IMR-90 (cell line): Measurements from ENCODE around the gene KIF16B. TPM values are rescaled to one million over a fixed set of nuclear protein-coding genes. Genes with fewer than 3 reads are reported as not detected.

Source experiments
- ATAC-seq: fragments of 200-7000 bp; cut with Tn5 transposase; 2 replicates; pipeline ENCODE4 v1.9.1; 2020; ENCODE audit warnings: low read depth, mild to moderate bottlenecking, moderate library complexity
- Bru-seq: library from RNA; stranded (reverse); fragments of 400-500 nt; gene quantifications from one replicate; lab custom pipeline; 2021; lab: Mats Ljungman, UMichigan
- BruChase-seq, 2 experiments: library from RNA; stranded (reverse); fragments of 400-500 nt; gene quantifications; one replicate each; lab custom pipeline; 2021; lab: Mats Ljungman, UMichigan
- BruUV-seq: library from RNA; stranded (reverse); fragments of 400-500 nt; replicated peaks from 2 replicates; lab custom pipeline; 2021; lab: Mats Ljungman, UMichigan
- CTCF ChIA-PET: fragments of 300-600 bp; formaldehyde crosslinking; extraction: SDS; loops from one replicate; lab custom pipeline; 2021; ENCODE audit warnings: antibody characterized with exemption; lab: Yijun Ruan, JAX
- POLR2A ChIA-PET: fragments of 300-600 bp; sonication (Branson Sonifier 250); formaldehyde crosslinking; loops from one replicate; lab custom pipeline; 2022; ENCODE audit warnings: antibody characterized with exemption; ENCODE audit not compliant: unreplicated experiment; lab: Charles Lee
- DNase-seq: peaks from one replicate; pipeline ENCODE4 v3.0.0; 2013
- H2AFZ ChIP-seq: replicated peaks from 2 replicates; pipeline ENCODE3; 2013; ENCODE audit warnings: low read length, mild to moderate bottlenecking; ENCODE audit not compliant: poor library complexity
- H2AK5ac ChIP-seq: 2 replicates; pipeline ENCODE4 v1.6.1; 2013; ENCODE audit warnings: low read depth, low read length, inconsistent platforms
- H2AK9ac ChIP-seq: replicated peaks from 2 replicates; pipeline ENCODE3; 2013; ENCODE audit warnings: mild to moderate bottlenecking, low read depth, low read length, moderate library complexity; ENCODE audit not compliant: poor library complexity
- H2BK120ac ChIP-seq: 2 replicates; pipeline ENCODE4 v1.6.1; 2013; ENCODE audit warnings: low read depth, low read length, inconsistent platforms
- H2BK15ac ChIP-seq: 3 replicates; pipeline ENCODE4 v1.6.1; 2013; ENCODE audit warnings: low read depth, low read length, inconsistent platforms
- H2BK20ac ChIP-seq: 2 replicates; pipeline ENCODE4 v1.6.1; 2013; ENCODE audit warnings: low read depth, mild to moderate bottlenecking, inconsistent platforms, low read length, moderate library complexity
- H2BK5ac ChIP-seq: 2 replicates; pipeline ENCODE4 v1.6.1; 2013; ENCODE audit warnings: mild to moderate bottlenecking, low read depth, low read length, inconsistent platforms; ENCODE audit not compliant: poor library complexity, severe bottlenecking
- H3K14ac ChIP-seq: replicated peaks from 2 replicates; pipeline ENCODE4 v1.6.1; 2013; ENCODE audit warnings: low read depth, low read length, inconsistent platforms
- H3K18ac ChIP-seq: 2 replicates; pipeline ENCODE4 v1.6.1; 2013; ENCODE audit warnings: low read depth, low read length, control low read depth
- H3K23ac ChIP-seq: 2 replicates; pipeline ENCODE4 v1.6.1; 2013; ENCODE audit warnings: low read depth, low read length, inconsistent platforms
- H3K27ac ChIP-seq: 2 replicates; pipeline ENCODE4 v1.5.1; 2013; ENCODE audit warnings: mild to moderate bottlenecking, control low read depth, low read length; ENCODE audit not compliant: insufficient read depth
- H3K27me3 ChIP-seq: 2 replicates; pipeline ENCODE4 v1.6.1; 2013; ENCODE audit warnings: low read length; ENCODE audit not compliant: control insufficient read depth, insufficient read depth
- H3K36me3 ChIP-seq: 2 replicates; pipeline ENCODE4 v1.6.1; 2013; ENCODE audit warnings: low read length, mixed read lengths; ENCODE audit not compliant: control insufficient read depth, insufficient read depth
- H3K4ac ChIP-seq: 2 replicates; pipeline ENCODE4 v1.6.1; 2013; ENCODE audit warnings: low read depth, low read length, inconsistent platforms
- H3K4me1 ChIP-seq: 2 replicates; pipeline ENCODE4 v1.6.1; 2013; ENCODE audit warnings: low read length, mixed read lengths; ENCODE audit not compliant: control insufficient read depth, insufficient read depth
- H3K4me2 ChIP-seq: 2 replicates; pipeline ENCODE4 v1.6.1; 2013; ENCODE audit warnings: low read depth, mild to moderate bottlenecking, control low read depth, low read length, moderate library complexity
- H3K4me3 ChIP-seq: 2 replicates; pipeline ENCODE4 v1.5.1; 2013; ENCODE audit warnings: low read depth, mild to moderate bottlenecking, control low read depth, low read length, moderate library complexity; ENCODE audit not compliant: insufficient read depth
- H3K56ac ChIP-seq: 2 replicates; pipeline ENCODE4 v1.6.1; 2013; ENCODE audit warnings: low read length, inconsistent platforms; ENCODE audit not compliant: insufficient read depth; ENCODE audit errors: extremely low read depth
- H3K79me1 ChIP-seq, 2 experiments: 2 replicates each; pipeline ENCODE4 v1.6.1; 2013; ENCODE audit warnings: low read length in 2 of 2, inconsistent platforms in 1 of 2, low read depth in 1 of 2
- H3K9ac ChIP-seq: 2 replicates; pipeline ENCODE4 v1.6.1; 2013; ENCODE audit warnings: low read depth, low read length, control low read depth
- H3K9me1 ChIP-seq: 2 replicates; pipeline ENCODE4 v1.6.1; 2013; ENCODE audit warnings: low read length, inconsistent platforms; ENCODE audit not compliant: insufficient read depth
- H3K9me3 ChIP-seq: 2 replicates; pipeline ENCODE4 v1.6.1; 2013; ENCODE audit warnings: low read length; ENCODE audit not compliant: control insufficient read depth, insufficient read depth
- H4K20me1 ChIP-seq: 2 replicates; pipeline ENCODE4 v1.6.1; 2013; ENCODE audit warnings: low read length, inconsistent platforms; ENCODE audit not compliant: insufficient read depth
- H4K5ac ChIP-seq: 2 replicates; pipeline ENCODE4 v1.6.1; 2013; ENCODE audit warnings: mild to moderate bottlenecking, low read depth, low read length, control low read depth
- H4K8ac ChIP-seq, 2 experiments: 2 replicates each; pipeline ENCODE4 v1.6.1; 2013; ENCODE audit warnings: low read depth in 2 of 2, low read length in 2 of 2, control low read depth in 1 of 2, inconsistent platforms in 1 of 2
- H4K91ac ChIP-seq: 2 replicates; pipeline ENCODE4 v1.6.1; 2013; ENCODE audit warnings: low read depth, low read length, inconsistent platforms; ENCODE audit not compliant: insufficient read depth
- BHLHE40 ChIP-seq: fragments of 150-350 bp; IDR thresholded peaks from 2 replicates; pipeline ENCODE4 v1.6.1; 2016; ENCODE audit warnings: mild to moderate bottlenecking, low read depth, low read length
- CEBPB ChIP-seq: IDR thresholded peaks from 2 replicates; pipeline ENCODE4 v1.6.1; 2012; ENCODE audit warnings: low read depth, low read length, improper control_type of control experiment
- MAZ ChIP-seq: IDR thresholded peaks from 2 replicates; pipeline ENCODE4 v1.6.1; 2012; ENCODE audit warnings: low read depth, mild to moderate bottlenecking, low read length, improper control_type of control experiment, moderate library complexity, borderline replicate concordance
- POLR2A ChIP-seq: IDR thresholded peaks from 2 replicates; pipeline ENCODE4 v1.6.1; 2012; ENCODE audit warnings: mild to moderate bottlenecking, low read depth, low read length
- RAD21 ChIP-seq: IDR thresholded peaks from 2 replicates; pipeline ENCODE4 v1.6.1; 2012; ENCODE audit warnings: low read length, improper control_type of control experiment
- WGBS, 2 experiments: methylation state at CpG; one replicate each; pipeline versions ENCODE4 v1.1.5 to v1.1.7; 2013; ENCODE audit warnings: missing lambda C conversion rate in 2 of 2; ENCODE audit not compliant: insufficient read length in 1 of 2; ENCODE audit errors: extremely low coverage in 2 of 2; 5-methylcytosine and 5-hydroxymethylcytosine counted together
- dilution Hi-C: fragments of 300-500 bp; cut with HindIII; formaldehyde crosslinking; loops from one replicate; pipeline ENCODE4 v1.14.3; 2018; ENCODE audit warnings: low sequenced_read_pairs; ENCODE audit not compliant: unreplicated experiment
- in situ Hi-C: fragments of 300-500 bp; cut with MboI; formaldehyde crosslinking; loops from 3 replicates; pipeline ENCODE4 v1.14.3; 2019; ENCODE audit warnings: low sequenced_read_pairs, inconsistent platforms, mixed read lengths
- intact Hi-C: fragments of 100-400 bp; cut with micrococcal nuclease; formaldehyde crosslinking; loops from 2 replicates; pipeline ENCODE4 v1.10.0; 2022
- long read RNA-seq: library from polyadenylated mRNA; unstranded; transcript quantifications from one replicate; pipeline ENCODE4 v2.0.0, GENCODE V29; 2021; ENCODE audit not compliant: unreplicated experiment
- polyA plus RNA-seq, 3 experiments: library from polyadenylated mRNA; depleted of rRNA; stranded (reverse); fragments of >200 nt; gene quantifications; 2 replicates each; pipeline ENCODE4 v1.2.3, GENCODE V29; 2012; ENCODE audit warnings: low replicate concordance in 1 of 3
- total RNA-seq: library from RNA; depleted of rRNA; stranded (reverse); fragments of >200 nt; gene quantifications from 2 replicates; pipeline ENCODE4 v1.2.3, GENCODE V29; 2012; rRNA removed
- TF ChIP-seq, protein P1 (sequence below): fragments of 150-350 bp; IDR thresholded peaks from 2 replicates; pipeline ENCODE4 v1.6.1; 2016; ENCODE audit warnings: low read depth, mild to moderate bottlenecking, low read length, moderate library complexity, borderline replicate concordance
- TF ChIP-seq, protein P2 (sequence below): fragments of 150-350 bp; IDR thresholded peaks from 2 replicates; pipeline ENCODE4 v1.6.1; 2017; ENCODE audit warnings: mild to moderate bottlenecking, antibody characterized with exemption, low read length, low read depth

KIF16B gene
- total RNA-seq (10.0 and 10.6 TPM in 2 replicates), polyA plus RNA-seq (2012; rRNA removed) (3.3 and 4.7 TPM in 2 replicates), Bru-seq, nascent RNA (percentile 66 among the genes with signal in this experiment), BruChase-seq, experiment 1, labeled RNA remaining after a 6-hour chase (percentile 57 among the genes with signal in this experiment), BruChase-seq, experiment 2, labeled RNA remaining after a 2-hour chase (percentile 60 among the genes with signal in this experiment)
- 1.5 and 2.0 TPM in 2 replicates for polyA plus RNA-seq (2012; cell fraction: cytosol; rRNA removed)
- 3.1 and 10.6 TPM in 2 replicates for polyA plus RNA-seq (2012; cell fraction: nucleus; rRNA removed; ENCODE audit: low replicate concordance)
- long read RNA-seq, partial matches to known transcripts, result 35 of 44 reads
- long read RNA-seq, other reads (novel, unspliced or antisense), result 9 of 44 reads

GRCh38 chr20:16573001-16573965 lies at the start of gene KIF16B:
Gene KIF16B (minus strand): TSS chr20:16573448. CDS start chr20:16573275, 173 bp downstream.
- Histone ChIP-seq H2AFZ (peak within 1 kb of the TSS; percentile 97), H3K36me3 (no peaks in the 10 kb centered on the region), H2AK5ac (peak within 1 kb of the TSS; percentile 23; the same call in 1 of the 2 replicates), H2BK120ac (peak within 1 kb of the TSS; percentile 71; the same call in 1 of the 2 replicates), H3K9me3 (no peaks in the 10 kb centered on the region), H4K5ac (peak within 1 kb of the TSS; percentile 96), H3K14ac (peak within 1 kb of the TSS; percentile 79), H2BK15ac (peak within 1 kb of the TSS; percentile 13; the same call in 1 of the 3 replicates), H3K4me2 (peak within 1 kb of the TSS; percentile 99), H3K9me1 (peaks cover 3% of the 10 kb centered on the region; the same call in 1 of the 2 replicates), H2BK20ac (no peak within 1 kb of the TSS), H4K8ac (peak within 1 kb of the TSS; percentile 69 to 90), H3K4ac (peak within 1 kb of the TSS; percentile 56), H4K91ac (peak within 1 kb of the TSS; percentile 69), H2BK5ac (peak within 1 kb of the TSS; percentile 51), H3K18ac (peak within 1 kb of the TSS; percentile 91), H3K9ac (peak within 1 kb of the TSS; percentile 76), H3K79me1 (peaks cover 12 to 15% of the 10 kb centered on the region in 2 experiments; a peak in 2 of 4 replicates), H3K4me1 (peaks cover 8% of the 10 kb centered on the region), H4K20me1 (no peaks in the 10 kb centered on the region), H3K23ac (peak within 1 kb of the TSS; percentile 45; the same call in 1 of the 2 replicates), H3K56ac (peak within 1 kb of the TSS; percentile 29; the same call in 1 of the 2 replicates), H3K27me3 (no peaks in the 10 kb centered on the region), H3K27ac (peak within 1 kb of the TSS; percentile 49), H3K4me3 (peak within 1 kb of the TSS; percentile 74), H2AK9ac (peak within 1 kb of the TSS; percentile 86)
- dilution Hi-C loops, result no loop called here
- peak; percentile 94 for ATAC-seq
- intact Hi-C loops, result loop anchor here (5.0 to 10.0 kb wide), 2 partner anchors 46 to 162 kb away; partner anchors contain the start of gene SNRPB2
- in situ Hi-C loops, result no loop called here
- CTCF ChIA-PET, result no interaction called here
- no TSS peak for BruUV-seq
- POLR2A ChIA-PET, result no interaction called here
- 3% methylated on average over 22 of the region's 65 CpGs; no CpG with 5 or more reads in 1 of the 2 experiments for WGBS, 2 experiments
- TF ChIP-seq MAZ (peak; percentile 90; the same call in 1 of the 2 replicates), BHLHE40 (no peak), RAD21 (no peak), POLR2A (no peak), CEBPB (no peak)
- TF ChIP-seq, protein P1, sequence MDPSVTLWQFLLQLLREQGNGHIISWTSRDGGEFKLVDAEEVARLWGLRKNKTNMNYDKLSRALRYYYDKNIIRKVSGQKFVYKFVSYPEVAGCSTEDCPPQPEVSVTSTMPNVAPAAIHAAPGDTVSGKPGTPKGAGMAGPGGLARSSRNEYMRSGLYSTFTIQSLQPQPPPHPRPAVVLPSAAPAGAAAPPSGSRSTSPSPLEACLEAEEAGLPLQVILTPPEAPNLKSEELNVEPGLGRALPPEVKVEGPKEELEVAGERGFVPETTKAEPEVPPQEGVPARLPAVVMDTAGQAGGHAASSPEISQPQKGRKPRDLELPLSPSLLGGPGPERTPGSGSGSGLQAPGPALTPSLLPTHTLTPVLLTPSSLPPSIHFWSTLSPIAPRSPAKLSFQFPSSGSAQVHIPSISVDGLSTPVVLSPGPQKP, result no peak
- TF ChIP-seq, protein P2, sequence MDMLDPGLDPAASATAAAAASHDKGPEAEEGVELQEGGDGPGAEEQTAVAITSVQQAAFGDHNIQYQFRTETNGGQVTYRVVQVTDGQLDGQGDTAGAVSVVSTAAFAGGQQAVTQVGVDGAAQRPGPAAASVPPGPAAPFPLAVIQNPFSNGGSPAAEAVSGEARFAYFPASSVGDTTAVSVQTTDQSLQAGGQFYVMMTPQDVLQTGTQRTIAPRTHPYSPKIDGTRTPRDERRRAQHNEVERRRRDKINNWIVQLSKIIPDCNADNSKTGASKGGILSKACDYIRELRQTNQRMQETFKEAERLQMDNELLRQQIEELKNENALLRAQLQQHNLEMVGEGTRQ, result peak; percentile 64
- peak; percentile 76 for DNase-seq
